WI38 (cell line): Measurements from ENCODE around the gene LRRK1.

Experiments used
- H3K4me3 ChIP-seq: 2 replicates; pipeline ENCODE4 v1.5.1; 2011; ENCODE audit warnings: low read depth, mild to moderate bottlenecking, control low read depth, low read length
- TF ChIP-seq, protein P1 (sequence below): IDR thresholded peaks from 2 replicates; pipeline ENCODE4 v1.5.1; 2012; ENCODE audit warnings: low read depth, mild to moderate bottlenecking, control low read depth, low read length

The LRRK1 gene

DNA sequence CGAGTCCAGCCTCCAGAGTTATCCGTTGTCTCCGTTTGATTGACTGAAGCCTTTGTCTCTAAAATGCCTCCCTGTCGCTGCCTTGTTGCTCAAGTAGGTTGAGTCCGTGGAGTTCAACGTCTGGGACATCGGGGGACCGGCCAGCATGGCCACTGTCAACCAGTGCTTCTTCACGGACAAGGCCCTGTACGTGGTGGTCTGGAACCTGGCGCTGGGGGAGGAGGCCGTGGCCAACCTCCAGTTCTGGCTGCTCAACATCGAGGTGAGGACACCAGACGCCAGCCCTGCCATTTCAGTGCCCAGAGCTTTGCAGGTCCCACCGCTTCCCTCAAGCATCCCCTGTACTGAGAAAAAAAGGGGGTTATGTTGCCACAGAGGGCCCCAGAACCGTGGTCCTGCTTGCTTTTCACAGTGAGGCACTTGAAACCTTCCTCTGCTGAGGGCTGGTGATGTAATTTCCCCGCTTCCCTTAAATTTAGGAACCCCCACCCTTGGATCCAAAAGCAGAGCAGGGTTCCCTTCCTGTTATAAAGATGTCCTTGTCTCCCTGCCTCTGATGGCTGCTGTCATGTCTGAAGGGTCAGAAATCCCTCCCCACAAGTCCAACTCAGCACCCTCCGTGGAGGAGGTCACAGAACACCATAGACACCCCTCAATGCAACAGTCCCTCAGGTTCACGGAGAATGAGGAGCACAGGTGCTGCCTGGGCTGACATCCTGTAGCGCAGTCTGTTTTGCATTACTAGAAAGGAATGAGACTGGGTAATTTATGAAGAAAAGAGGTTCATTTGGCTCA lies 105.7 kb downstream of the LRRK1 start:
- H3K4me3 ChIP-seq, result no peak overlapping the region
- TF ChIP-seq, protein P1, sequence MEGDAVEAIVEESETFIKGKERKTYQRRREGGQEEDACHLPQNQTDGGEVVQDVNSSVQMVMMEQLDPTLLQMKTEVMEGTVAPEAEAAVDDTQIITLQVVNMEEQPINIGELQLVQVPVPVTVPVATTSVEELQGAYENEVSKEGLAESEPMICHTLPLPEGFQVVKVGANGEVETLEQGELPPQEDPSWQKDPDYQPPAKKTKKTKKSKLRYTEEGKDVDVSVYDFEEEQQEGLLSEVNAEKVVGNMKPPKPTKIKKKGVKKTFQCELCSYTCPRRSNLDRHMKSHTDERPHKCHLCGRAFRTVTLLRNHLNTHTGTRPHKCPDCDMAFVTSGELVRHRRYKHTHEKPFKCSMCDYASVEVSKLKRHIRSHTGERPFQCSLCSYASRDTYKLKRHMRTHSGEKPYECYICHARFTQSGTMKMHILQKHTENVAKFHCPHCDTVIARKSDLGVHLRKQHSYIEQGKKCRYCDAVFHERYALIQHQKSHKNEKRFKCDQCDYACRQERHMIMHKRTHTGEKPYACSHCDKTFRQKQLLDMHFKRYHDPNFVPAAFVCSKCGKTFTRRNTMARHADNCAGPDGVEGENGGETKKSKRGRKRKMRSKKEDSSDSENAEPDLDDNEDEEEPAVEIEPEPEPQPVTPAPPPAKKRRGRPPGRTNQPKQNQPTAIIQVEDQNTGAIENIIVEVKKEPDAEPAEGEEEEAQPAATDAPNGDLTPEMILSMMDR, result no peak

- H3K4me3 ChIP-seq, result no peak overlapping the region
- TF ChIP-seq, protein P1, result no peak
These were observed 106.3 kb downstream of the LRRK1 start for GRCh38 chr15:101025501-101025885.

- TF ChIP-seq, protein P1, result no peak
These were observed 106.9 kb downstream of the LRRK1 start for GRCh38 chr15:101025896-101026631.

GRCh38 chr15:101026656-101027272 lies 107.6 kb downstream of the LRRK1 start:
- TF ChIP-seq, protein P1, result no peak
- H3K4me3 ChIP-seq, result no peak overlapping the region

More at GRCh38 chr15:101025896-101026631, 106.9 kb downstream of the LRRK1 start:
- no peak overlapping the region for H3K4me3 ChIP-seq

DNA sequence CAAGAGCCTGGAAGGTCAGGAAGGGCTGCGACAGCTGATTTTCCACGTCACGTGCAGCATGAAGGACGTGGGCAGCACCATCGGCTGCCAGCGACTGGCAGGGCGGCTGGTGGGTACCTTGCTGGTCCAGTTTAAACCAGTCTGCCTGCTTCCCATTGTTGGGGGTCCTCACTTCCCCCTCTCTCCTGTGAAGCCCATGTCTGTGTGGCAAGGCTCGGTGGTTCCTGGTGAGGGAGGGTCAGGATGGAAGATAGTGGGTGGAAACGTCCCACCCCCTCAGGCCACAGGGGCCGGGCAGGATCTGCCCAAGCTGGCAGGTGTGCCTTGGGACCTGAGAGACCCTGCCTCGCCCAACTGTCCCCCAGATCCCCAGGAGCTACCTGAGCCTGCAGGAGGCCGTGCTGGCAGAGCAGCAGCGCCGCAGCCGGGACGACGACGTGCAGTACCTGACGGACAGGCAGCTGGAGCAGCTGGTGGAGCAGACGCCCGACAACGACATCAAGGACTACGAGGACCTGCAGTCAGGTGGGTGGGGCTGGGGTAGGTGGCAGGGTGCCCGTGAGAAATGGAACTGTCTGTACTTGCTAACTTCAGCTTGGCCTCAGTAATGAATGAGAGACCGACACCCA lies 108.2 kb downstream of the LRRK1 start:
- TF ChIP-seq, protein P1, result no peak
- no peak overlapping the region for H3K4me3 ChIP-seq

DNA sequence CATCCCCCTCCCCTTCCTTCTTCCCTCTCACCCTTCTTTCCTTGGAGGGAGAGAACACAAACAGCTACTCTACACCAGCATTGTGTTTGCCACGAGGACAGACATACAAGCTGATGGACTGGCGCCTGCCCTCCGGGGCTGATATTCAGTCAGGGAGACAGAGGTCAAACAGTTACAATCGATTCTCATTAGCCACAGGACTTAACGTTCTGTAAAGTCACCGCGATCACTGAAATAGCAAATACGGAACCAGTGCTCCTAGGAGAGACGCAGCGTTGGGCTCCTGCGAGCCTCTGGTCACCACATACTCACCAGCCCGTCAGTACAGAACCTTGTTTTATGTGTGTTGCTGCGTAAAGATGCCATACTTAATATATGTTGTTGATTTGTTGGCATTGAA lies 108.8 kb downstream of the LRRK1 start:
- H3K4me3 ChIP-seq, result no peak overlapping the region

More for the DNA sequence above, 108.8 kb downstream of the LRRK1 start:
- TF ChIP-seq, protein P1, result no peak
